ENCODE data around the gene RNF207.

DNA sequence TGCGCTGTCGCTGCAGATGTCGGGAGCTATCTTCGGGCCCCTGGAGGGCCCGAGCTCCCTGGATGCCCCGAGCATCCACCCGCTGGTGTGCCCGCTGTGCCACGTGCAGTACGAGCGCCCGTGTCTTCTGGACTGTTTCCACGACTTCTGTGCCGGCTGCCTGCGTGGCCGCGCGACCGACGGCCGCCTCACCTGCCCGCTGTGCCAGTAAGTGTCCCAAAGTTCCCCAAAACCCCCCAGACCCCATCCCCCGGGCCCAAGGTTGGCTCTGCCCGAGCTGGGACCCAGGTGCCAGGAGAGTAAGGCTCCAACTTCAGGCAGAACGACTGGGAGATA, 569 bp downstream of the RNF207 start:
- TF ChIP-seq, protein P1, sequence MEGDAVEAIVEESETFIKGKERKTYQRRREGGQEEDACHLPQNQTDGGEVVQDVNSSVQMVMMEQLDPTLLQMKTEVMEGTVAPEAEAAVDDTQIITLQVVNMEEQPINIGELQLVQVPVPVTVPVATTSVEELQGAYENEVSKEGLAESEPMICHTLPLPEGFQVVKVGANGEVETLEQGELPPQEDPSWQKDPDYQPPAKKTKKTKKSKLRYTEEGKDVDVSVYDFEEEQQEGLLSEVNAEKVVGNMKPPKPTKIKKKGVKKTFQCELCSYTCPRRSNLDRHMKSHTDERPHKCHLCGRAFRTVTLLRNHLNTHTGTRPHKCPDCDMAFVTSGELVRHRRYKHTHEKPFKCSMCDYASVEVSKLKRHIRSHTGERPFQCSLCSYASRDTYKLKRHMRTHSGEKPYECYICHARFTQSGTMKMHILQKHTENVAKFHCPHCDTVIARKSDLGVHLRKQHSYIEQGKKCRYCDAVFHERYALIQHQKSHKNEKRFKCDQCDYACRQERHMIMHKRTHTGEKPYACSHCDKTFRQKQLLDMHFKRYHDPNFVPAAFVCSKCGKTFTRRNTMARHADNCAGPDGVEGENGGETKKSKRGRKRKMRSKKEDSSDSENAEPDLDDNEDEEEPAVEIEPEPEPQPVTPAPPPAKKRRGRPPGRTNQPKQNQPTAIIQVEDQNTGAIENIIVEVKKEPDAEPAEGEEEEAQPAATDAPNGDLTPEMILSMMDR (IDR thresholded peaks at IDR 0.05): no peak
- no peak for TF ChIP-seq POLR2A (IDR thresholded peaks at IDR 0.05)
